Suppressor macrophage (primary cell): ENCODE measurements around the gene G3BP1.
"Not testable (repeated sequence)": the region's sequence is repeated elsewhere in the genome, so short reads cannot be mapped to it uniquely, and the experiment has no call there.

ENCODE experiments used
- DNase-seq, 4 experiments: peaks; one replicate each; pipeline ENCODE4 v3.0.0-alpha.2; 2020 to 2022
- total RNA-seq, 17 experiments: gene quantifications; one replicate each; lab custom pipeline; 2026; ENCODE audit warnings: mixed read lengths in 6 of 17, inconsistent platforms in 3 of 17; lab: John Stamatoyannopoulos, UW

Gene G3BP1
- 185 to 536 (median 367) reads per million in 17 experiments for total RNA-seq

DNA sequence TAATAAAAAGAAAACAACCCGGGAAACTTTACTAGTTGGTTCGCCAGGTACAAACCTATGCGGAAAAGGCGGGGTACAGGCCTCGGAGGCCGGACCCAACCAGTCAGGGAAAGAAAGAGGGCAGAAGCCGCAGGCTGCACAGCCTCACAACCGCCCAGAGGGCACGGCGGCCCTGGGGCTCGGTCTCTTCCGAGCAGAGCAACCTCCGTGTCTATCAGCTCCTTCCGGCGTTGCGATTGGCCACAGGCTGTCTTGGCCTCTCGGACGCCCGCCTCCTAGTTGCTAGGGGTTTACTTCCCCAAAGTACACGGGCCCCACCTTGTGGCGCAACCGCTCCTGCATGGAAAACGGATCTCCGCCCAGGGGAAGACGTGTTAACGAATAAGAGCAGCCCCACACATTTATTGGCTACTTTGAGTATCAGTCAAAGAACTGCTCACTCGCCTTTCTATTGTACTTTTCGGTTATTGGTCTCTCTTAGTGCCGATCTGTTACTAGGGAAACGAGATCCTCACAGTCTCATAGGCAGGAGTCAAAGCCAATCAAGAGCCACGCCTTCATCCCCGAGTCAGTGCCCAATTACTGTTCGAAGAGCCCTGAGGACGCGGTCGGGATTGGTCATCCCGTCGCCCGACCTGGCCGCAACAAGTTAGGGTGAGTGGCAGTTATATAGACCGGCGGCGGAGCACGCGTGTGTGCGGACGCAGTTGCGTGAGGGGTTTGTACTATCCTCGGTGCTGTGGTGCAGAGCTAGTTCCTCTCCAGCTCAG is at the start of gene G3BP1:
Gene G3BP1 (plus strand): TSS at position 696 of the 770 bp plus-strand sequence. CDS start 14,667 bp downstream, outside the sequence.
- DNase-seq = peak; percentile 100

DNA sequence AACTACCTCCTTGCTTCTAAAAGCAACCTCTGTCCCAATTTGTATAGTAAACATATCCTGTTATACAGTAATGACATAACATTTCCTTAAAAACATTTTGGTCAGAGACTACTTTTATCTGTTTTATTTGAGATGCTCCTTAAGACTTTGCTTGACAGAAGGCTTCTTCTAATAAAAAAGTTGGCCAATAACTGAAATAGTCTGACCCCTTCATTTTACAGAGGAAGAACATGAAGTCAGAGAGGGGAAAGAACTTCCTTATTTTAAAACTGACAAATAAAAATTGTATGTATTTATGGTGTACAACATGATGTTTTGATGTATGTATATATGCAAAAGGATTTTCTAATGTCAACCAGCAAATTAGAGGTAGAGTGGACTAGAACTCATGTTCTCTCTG is 49.2 kb upstream of the G3BP1 start:
- DNase-seq = peak in 2 of 4 experiments; percentile 58 to 59

DNA sequence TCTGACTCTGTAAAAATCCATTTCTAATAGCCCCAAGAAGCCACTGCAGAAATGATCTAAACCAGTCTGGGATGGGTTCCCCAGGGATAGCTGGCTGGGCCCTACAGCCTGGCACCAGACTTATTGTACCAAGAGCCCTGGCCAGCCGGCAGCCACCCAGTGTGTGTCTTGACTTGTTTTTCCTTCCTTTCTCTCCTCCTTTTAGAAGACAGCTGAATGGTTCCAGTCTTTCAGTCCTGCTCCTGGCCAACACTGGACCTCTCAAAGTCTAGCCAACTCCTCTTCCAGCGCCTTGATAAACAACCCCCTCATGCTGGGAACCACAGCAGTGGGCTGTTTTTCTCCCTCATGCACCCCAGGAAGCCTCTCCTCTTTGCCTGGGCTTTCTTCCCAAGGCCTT is 47.4 kb upstream of the G3BP1 start:
- DNase-seq = no peak

DNA sequence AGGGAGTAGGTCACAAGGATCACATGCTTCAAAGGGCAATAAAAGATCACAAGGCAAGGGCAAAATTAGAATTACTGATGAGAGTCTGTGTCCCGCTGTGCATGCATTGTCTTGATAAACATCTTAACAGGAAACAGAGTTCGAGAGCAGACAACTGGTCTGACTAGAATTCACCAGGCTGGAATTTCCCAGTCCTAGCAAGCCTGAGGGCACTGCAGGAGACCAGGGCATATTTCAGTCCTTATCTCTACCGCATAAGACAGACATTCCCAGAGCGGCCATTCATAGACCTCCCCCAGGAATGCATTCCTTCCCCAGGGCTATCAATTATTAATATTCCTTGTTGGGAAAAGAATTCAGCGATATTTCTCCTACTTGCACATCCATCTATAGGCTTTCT is 42.2 kb upstream of the G3BP1 start:
- not testable (repeated sequence) for DNase-seq

DNA sequence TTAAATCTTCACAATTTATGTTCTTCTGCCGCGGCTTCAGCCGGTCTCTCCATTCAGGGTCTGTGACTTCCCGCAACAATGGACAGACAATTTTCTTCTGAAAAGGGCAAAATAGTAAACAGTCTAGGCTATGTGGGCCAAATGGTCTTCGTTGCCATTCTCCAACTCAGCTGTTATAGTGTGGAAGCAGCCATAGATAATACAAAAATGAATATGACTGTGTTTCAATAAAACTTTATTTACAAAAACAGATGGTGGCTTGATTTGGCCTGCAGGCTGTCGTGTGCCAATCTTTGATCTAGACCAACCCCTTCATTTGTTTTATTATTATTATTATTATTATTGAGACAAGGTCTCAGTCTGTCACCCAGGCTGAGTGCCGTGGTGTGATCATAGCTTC is 41.4 kb upstream of the G3BP1 start:
- DNase-seq = no peak

DNA sequence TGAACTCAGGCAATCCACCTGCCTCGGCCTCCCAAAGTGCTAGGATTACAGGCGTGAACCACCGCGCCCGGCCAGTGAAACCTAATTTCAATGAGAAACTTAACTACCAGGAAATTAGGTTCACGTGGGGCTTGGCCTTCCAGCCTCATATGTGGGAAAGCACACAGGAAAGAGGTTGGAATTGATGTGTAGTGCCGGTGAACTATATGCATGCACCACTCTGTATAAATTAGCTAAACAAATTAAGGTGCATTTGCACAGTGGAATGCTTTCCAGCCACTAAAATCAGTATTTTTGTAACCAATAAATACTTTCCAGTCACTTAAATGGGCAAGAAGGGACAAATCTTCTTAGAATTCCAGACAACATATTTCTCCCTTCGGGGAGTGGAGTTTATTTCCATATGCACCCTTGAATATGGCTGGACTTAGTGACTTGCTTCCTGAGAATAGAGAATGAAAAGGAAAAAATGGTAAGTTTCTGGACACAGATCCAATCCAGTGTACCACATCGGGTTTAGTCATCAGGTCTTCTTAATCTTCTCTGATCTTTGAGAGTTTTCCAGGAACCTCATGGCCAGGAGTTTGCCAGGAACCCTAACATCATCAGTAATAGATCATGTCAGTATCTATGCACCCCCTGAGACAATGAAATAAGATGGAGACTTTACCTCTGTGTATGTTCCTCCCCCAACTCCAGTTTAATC is 38.2 kb upstream of the G3BP1 start:
- DNase-seq = no peak

DNA sequence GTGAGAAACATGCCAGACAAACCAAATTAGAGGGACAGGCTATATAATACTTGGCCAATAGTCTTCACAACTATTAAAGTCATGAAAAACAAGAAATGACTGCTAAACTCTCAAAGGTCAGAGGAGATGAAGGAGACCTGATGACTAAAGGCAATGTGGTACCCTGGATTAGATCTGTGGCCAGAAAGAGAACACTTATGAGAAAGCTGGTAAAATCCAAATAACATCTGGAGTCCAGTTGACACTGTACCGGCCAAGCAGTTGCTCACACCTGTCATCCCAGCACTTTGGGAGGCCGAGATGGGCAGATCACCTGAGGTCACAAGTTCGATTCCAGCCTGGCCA is 37.7 kb upstream of the G3BP1 start:
- no peak for DNase-seq

DNA sequence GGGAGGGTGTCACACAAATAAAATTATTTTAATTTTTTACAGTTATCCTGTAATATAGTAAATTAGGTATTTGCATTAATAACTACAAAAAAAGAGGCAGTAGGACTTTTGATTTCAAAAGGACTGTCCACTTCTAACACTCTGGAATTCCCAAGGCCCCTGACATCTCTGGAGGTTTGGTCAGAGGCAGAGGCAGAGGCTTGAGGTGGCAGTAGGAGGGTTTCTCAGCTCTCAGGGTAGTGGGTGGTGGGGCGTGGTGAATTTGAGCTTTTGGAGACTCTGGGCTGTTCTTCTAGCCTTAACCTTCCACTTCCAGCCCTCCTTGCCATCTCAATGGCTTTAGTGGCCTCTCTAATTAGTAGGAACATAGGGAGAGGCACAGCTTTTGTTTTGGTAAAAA is 36.1 kb upstream of the G3BP1 start:
- DNase-seq = no peak

DNA sequence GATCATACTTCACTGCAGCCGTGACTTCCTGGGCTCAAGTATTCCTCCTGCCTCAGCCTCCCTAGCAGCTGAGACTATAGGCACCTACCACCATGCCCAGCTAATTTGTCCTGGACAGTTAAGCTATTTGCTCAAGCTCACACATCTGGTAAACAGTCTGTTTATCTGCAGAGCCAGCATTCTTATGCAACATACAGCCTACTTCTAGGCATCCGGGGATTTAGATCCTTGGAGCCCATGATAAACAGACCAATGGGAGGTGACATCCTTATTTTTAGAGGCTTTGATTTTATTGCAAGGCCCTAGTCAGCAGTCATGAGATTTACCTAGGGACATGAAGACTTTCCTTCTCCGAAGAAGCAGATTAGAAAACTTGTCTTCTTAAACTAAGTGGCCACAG is 34.3 kb upstream of the G3BP1 start:
- DNase-seq = no peak

DNA sequence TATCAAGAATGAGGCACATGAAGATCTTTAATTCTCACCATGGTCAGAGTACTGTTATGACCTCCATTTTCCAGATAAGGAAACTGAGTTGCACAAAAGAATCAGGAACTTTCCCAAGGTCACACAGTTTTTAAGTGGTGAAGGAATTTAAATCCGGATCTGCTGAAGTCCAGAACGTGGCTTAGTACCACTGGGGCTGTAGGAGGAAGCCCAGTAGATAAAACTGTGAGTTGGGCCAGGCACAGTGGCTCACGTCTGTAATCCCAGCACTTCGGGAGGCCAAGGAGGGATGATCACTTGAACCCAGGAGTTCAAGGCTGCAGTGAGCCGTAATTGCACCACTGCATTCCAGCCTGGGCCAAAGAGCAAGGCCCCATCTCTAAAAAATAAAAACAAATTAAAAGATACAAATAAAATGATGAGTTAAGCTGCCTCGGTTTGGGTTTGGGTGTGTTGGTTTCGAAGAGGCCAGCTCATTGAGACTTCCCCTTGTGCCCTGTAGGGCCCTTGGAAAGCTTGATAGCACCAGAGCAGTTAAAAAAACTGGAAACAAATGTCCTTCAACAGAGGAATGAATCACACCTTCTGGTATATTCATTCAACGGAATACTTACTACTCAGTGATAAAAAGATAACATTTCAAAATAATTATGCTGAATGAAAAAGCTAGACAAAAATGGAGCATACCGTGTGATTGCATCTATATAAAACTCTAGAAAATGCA is 33.5 kb upstream of the G3BP1 start:
- no peak for DNase-seq

DNA sequence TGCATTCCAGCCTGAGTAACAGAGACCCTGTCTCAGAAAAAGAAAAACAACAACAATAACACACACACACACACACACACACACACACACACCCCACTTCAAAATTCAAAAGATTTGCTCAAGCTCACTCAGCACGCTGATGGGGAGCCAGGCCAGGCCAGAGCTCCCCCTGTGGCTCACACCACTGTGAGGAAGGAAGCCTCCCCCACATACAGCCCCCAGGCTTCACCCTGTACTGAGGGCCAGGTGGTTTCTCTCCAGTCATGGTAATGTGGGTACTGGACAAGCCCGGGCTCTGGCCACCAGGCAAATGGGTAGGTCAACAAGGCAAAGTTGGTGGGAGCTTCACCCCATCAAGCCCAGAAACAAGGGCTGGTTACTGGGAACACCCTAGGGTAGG is 32.4 kb upstream of the G3BP1 start:
- no peak for DNase-seq

DNA sequence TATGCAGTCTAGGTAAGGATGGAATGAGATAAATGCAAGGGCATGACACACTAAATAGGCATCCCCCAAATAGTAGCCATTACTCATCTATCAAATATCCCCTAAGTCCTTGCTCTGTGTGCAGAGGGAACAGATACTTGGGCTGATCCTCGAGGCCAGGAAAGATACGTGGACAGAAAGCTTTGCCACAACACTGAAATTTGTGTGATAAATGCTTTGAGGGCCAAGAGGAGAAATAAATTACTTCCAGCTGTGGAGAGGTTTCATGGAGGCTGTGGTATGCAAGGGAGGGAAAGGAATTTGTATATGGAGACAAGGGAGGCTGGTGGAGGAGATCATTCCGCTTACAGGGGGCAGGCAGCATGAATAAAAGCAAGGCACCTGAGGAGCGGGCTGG is 31.8 kb upstream of the G3BP1 start:
- no peak for DNase-seq

DNA sequence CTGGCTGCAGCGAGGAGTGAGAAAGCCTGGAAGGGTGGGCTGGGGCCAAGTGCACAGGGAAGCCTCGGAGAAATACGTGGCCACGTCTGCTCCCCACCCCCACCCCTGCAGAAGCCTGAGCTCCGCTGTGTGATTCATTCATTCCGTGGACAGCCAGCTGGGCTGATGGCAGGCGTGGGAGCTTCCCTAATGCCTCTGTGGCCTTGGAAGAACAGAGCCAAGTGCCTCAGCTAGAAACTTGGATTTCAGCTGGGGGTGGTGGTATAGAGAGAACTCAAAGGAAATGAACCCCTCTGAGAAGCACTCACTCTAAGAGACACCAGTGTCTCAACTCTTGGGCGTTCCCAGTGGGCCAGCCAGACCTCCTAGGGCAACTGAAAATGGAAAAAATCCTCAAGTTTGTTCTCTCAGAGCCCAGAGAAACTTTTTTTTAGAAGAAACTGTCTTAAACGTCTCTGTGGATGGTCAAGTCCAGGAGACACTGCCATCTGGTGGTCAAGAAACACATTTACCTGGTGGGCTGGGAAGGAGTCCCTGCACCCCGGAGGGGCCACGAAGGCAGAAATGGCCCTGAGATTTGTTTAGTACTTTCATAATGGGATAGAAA is 31.3 kb upstream of the G3BP1 start:
- peak; percentile 71 to 87 (median 78) for DNase-seq

DNA sequence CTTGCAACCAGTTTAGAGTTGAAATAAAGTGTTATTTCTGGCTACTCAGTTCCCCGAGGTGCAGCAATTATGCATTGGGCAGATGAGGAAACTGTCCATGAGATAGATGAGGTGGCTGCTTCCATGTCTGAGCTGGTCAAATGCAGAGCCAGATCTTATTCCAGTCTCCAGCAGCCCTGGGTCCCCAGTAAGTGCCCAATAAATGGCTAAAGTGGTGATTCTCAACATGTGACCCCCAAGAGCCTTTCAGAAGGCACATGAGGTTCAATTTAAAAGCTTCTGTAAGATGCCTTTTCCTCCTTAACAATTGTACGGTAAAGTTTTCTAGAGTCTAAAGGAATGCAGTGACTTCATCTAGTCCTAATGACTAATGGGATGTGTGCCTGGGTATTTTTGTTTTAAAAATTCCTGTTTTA is 30.8 kb upstream of the G3BP1 start:
- no peak for DNase-seq

DNA sequence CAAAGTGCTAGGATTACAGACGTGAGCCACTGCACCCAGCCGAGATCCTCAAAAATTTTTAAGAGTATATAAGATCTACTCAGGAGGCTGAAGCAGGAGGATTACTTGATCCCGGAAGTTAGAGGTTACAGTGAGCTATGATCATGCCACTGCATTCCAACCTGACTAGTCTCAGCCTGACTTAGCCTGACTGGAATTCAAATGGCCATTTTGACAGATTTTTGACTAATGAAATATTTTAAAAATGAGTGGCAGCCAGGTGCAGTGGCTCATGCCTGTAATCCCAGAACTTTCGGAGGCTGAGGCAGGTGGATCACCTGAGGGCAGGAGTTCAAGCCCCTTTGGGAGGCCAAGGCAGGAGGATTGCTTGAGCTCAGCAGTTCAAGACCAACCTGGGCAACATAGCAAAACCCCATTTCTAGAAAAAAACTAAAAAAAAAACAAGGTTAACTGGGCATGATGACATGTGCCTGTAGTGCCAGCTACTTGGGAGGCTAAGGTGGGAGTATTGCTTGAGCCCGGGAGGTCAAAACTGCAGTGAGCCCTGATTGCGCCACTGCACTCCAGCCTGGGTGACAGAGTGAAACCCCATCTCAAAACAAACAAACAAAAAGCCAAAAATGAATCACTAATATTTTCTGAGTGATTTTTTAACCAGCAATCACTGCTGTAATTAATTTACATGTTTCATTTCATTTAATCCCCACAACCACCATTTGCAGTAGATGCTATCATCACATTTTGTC is 29.9 kb upstream of the G3BP1 start:
- DNase-seq = no peak

DNA sequence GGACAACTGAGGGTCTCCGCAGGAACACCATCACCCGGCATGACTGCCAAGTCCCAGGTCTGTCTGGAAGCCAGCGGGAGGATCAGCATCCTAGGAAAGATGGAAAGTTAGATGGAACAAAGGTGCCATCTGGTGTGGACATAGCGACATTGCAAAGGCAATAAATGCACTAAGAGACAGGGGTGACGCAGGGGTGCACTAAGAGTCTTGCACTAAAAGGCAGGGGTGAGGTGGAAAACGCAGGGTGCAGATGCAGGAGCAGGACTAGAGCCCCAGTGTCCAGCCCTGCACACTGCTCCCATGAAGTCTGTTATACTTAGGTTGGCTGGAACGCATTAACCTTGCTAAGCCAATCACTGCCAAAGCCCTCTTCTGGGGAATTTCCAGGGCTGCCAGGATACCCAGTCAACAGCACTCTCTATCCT is 28.9 kb upstream of the G3BP1 start:
- peak in 3 of 4 experiments; percentile 21 to 31 (median 25) for DNase-seq

DNA sequence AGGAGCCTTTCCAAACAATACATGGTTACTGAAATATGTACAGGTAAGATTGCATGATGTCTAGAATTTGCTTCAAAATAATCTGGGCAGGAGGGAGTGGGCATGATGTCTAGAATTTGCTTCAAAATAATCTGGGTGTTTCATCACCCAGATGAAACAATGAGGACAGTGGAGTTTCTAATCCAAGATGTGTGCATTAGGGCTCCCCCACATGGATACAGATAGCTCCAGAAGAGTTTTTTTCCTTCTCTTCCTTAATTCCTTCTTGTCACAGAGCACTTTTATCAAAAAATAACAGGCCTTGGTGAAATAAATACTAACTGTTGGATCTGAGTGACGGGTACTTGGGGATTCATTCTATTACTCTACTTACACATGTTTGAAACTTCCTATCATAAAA is 28.2 kb upstream of the G3BP1 start:
- no peak for DNase-seq

DNA sequence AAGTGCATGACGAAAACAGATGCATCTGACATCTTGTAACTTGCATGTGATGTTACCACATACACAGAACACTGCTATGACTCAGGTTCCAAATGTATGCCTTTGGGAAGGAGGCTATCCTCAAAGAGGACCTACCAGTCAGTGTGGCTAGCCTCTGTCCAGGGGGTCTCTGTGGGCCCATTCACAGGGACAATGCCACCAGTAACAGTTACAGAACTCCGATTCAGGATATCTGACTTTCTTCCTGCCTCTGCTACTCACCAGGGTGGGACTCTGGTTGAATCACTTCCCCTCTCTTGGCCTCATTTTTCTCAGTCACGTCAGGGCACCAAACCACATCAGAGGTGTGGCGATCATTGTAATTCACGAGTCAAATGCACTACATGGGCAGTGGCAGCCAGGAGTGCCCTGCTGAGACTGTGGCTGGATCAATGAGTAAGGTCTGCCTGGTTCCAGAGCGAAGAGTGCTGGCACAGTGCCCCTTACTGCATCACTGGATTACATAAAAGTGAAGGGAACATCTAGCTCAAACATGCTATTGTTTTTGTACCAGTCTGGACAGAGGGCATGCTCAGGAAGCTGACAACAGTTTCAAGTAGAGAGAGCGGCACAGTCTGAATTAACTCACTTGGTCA is 26.6 kb upstream of the G3BP1 start:
- peak; percentile 70 to 84 (median 74) for DNase-seq

DNA sequence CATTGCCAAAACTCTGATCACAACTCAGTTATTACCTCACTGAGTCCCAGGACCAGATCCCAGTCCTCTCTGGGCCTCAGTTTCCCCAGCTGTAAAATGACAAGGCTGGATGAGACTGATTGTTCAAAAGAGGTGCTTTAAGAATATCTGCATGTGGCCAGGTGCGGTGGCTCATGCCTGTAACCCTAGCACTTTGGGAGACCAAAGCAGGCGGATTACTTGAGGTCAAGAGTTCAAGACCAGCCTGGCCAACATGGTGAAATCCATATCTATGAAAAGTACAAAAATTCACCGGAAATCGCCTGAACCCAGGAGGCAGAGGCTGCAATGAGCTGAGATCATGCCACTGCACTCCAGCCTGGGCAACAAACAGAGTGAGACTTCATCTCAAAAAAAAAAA is 21.6 kb upstream of the G3BP1 start:
- DNase-seq = no peak

DNA sequence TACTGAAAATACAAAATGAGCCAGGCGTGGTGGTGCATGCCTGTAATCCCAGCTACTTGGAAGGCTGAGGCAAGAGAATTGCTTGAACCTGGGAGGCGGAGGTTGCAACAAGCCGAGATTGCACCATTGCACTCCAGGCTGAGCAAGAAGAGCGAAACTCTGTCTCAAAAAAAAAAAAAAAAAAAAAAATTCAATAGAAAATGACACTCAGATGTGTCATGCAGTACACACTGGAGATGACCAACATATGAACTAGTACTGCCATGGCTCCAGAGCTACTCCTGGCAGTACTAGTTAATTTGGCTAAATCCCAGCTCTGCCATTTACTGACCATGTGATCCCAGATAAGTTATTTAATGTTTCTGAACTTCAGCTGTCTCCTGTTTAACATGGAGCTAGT is 20.7 kb upstream of the G3BP1 start:
- peak; percentile 55 to 82 (median 72) for DNase-seq

DNA sequence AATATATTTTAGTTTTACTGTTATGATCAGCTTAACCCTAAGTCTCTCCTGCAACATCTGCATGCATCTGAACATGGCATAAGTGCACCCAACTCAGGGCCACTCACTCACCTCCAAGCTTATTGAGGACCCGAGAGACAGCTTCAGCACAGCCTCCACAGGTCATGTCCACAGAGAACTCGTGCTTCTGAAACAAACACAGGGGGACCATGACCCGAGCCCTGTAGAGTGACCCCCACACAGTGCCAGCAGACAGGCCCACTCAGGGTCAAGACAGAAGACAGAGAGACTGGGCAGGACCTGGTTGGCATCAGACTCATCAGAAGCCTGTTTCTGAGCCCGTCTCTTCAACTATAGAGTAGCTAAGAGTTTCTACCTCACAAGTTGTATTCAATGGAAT is 20.2 kb upstream of the G3BP1 start:
- no peak for DNase-seq

DNA sequence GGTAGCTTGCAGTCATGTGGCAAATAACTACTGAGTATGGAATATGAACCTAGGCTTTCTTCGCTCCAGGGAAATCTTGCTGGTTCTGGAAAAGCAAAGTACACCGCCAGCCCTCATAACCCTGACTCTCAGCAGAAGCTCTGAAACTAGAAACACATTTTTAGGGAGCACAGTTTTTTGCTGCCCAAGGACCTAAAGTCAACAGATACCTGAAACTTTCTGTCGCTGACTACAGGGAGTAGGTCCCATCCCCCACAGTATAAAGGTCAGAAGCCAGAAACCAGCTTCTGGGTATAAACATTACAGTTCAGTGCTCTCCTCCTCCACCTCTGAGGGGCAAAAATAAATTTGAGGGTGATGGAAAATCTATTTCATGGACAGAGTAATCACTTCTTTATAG is 16.4 kb upstream of the G3BP1 start:
- no peak for DNase-seq
